K562 (cell line): Measurements from ENCODE around the gene MARK4. TPM values are rescaled to one million over a fixed set of nuclear protein-coding genes. Genes with fewer than 3 reads are reported as not detected.

ENCODE experiments used
- CHD2 ChIP-seq: IDR thresholded peaks from 2 replicates; pipeline ENCODE4 v1.6.1; 2011; ENCODE audit warnings: low read depth, low read length
- KDM1A ChIP-seq, 2 experiments: fragments of 450-650 bp; IDR thresholded peaks; 2 replicates each; pipeline ENCODE4 v1.6.1; 2016; ENCODE audit warnings: mild to moderate bottlenecking in 2 of 2
- NR1H2 ChIP-seq: sonication (generic); formaldehyde crosslinking; IDR thresholded peaks from 2 replicates; pipeline ENCODE4 v1.4.0; 2020; ENCODE audit warnings: mild to moderate bottlenecking, missing genetic modification reagents
- SNIP1 ChIP-seq: fragments of 450-650 bp; IDR thresholded peaks from 2 replicates; pipeline ENCODE4 v1.7.1; 2017; ENCODE audit warnings: low read depth, mild to moderate bottlenecking
- TCF15 ChIP-seq: fragments of 250-450 bp; sonication (Bioruptor Pico); IDR thresholded peaks from 2 replicates; pipeline ENCODE4 v1.8.0; 2022; ENCODE audit warnings: moderate library complexity, mild to moderate bottlenecking, inconsistent platforms
- XRCC4 ChIP-seq: IDR thresholded peaks from one replicate; pipeline ENCODE4 v1.6.1; 2011; ENCODE audit not compliant: insufficient read depth, insufficient read length; ENCODE audit errors: extremely low read depth
- ZFP36 ChIP-seq: fragments of 150-350 bp; IDR thresholded peaks from 2 replicates; pipeline ENCODE4 v1.6.1; 2018; ENCODE audit warnings: low read length, low read depth; ENCODE audit not compliant: partially characterized antibody
- ZNF165 ChIP-seq: fragments of 250-450 bp; sonication (Bioruptor Pico); IDR thresholded peaks from 2 replicates; pipeline ENCODE4 v1.4.0; 2020; ENCODE audit warnings: borderline replicate concordance
- ZNF449 ChIP-seq: fragments of 250-450 bp; sonication (Bioruptor Pico); IDR thresholded peaks from 2 replicates; pipeline ENCODE4 v1.8.0; 2022; ENCODE audit warnings: moderate library complexity, mild to moderate bottlenecking, inconsistent platforms
- polyA plus RNA-seq, 8 experiments: library from polyadenylated mRNA; depleted of rRNA in 4 of 8; stranded (reverse) in 5 of 8; unstranded in 3 of 8; fragments of >200 nt; fragmentation: Nextera tagmentation in 2 of 8; fragmentation: Illumina TruSeq in 1 of 8; extraction: Ambion mirVana in 2 of 8; extraction: Trizol in 1 of 8; gene quantifications; 2 replicates each; pipeline versions ENCODE4 v1.2.1 to v1.2.3, GENCODE V29; 2011 to 2014; ENCODE audit warnings: inconsistent platforms in 1 of 8, missing spikeins in 1 of 8
- total RNA-seq, 7 experiments: library from RNA; depleted of rRNA in 6 of 7; stranded (reverse); fragments of >200 nt in 6 of 7; fragmentation: Illumina TruSeq in 2 of 7; extraction: Trizol in 2 of 7; gene quantifications; 2 replicates each; pipeline versions ENCODE4 v1.2.1 to v1.2.3, GENCODE V29; 2011 to 2021; ENCODE audit warnings: low replicate concordance in 1 of 7
- TF ChIP-seq, protein P1 (sequence below): sonication (generic); formaldehyde crosslinking; IDR thresholded peaks from 2 replicates; pipeline ENCODE4 v1.8.0; 2022; ENCODE audit warnings: mild to moderate bottlenecking, missing genetic modification reagents, borderline replicate concordance

Gene MARK4
- total and polyA plus RNA-seq, 9 of the 15 experiments (the other 6 are each of a cell fraction or from before 2014, with no cell fraction given) = 0.52 to 29.4 (median 8.6) TPM

DNA sequence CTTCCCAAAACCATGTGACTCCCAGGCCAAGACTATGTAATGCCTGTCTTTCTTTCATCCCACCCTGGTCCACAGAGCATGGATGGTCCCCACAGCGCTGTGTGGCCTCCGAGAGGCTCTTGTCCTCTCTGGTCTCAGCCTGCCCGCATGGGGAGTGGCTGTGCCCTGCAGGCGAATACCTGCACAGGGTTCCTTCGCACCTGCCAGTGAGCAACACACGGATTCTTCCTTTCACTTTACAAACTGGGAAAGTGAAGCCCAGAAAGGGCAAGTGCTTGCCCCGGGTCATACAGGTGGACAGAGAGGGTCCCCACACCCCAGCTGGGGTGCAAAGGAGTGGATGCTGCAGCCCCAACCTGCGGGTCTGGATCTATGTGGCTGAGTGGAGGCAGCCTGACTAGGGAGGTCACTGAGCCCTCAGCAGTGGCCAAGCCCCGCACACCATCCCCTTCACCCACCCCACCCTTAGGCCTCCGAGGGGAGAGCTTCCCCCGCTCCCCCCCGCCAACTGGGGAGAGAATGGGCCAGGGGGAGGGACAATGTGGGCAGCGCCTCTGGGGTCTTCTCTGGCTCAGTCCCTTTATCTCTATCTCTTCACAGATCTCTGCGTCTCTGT, 747 bp upstream of the MARK4 start (continued):
- no peak for TF ChIP-seq ZNF449
- no peak for TF ChIP-seq CHD2
- TF ChIP-seq XRCC4 = no peak
- no peak for TF ChIP-seq NR1H2
- no peak for TF ChIP-seq TCF15 (CRISPR knock-in tag)
- TF ChIP-seq ZFP36 = peak; percentile 58
- peak in 1 of 2 experiments; percentile 59; a peak in 2 of 4 replicates for TF ChIP-seq KDM1A (IDR thresholded peaks at IDR 0.05)
- TF ChIP-seq ZNF165 = no peak
- TF ChIP-seq, protein P1, sequence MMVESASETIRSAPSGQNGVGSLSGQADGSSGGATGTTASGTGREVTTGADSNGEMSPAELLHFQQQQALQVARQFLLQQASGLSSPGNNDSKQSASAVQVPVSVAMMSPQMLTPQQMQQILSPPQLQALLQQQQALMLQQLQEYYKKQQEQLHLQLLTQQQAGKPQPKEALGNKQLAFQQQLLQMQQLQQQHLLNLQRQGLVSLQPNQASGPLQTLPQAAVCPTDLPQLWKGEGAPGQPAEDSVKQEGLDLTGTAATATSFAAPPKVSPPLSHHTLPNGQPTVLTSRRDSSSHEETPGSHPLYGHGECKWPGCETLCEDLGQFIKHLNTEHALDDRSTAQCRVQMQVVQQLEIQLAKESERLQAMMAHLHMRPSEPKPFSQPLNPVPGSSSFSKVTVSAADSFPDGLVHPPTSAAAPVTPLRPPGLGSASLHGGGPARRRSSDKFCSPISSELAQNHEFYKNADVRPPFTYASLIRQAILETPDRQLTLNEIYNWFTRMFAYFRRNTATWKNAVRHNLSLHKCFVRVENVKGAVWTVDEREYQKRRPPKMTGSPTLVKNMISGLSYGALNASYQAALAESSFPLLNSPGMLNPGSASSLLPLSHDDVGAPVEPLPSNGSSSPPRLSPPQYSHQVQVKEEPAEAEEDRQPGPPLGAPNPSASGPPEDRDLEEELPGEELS (CRISPR knock-in tag) = 0 out of 2 replicates have a peak, but pooled peaks have one; percentile 28
- TF ChIP-seq SNIP1 = no peak
